HG02571 (cell line): ENCODE results near the gene ZNF678.
"Not testable (repeated sequence)": the region's sequence is repeated elsewhere in the genome, so short reads cannot be mapped to it uniquely, and the experiment has no call there.

Source experiments
- ATAC-seq: cut with Tn5 transposase; IDR thresholded peaks from one replicate; pipeline ENCODE4 v1.9.1; 2021; ENCODE audit warnings: mild to moderate bottlenecking, moderate library complexity; ENCODE audit not compliant: unreplicated experiment

Gene ZNF678

DNA sequence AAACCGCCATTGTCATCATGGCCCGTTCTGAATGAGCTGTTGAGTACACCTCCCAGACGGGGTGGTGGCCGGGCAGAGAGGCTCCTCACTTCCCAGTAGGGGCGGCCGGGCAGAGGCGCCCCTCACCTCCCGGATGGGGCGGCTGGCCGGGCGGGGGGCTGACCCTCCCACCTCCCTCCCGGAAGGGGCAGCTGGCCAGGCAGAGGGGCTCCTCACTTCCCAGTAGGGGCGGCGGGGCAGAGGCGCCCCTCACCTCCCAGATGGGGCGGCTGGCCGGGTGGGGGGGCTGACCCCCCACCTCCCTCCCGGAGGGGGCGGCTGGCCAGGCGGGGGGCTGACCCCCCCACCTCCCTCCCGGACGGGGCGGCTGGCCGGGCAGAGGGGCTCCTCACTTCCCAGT lies 147.1 kb downstream of the ZNF678 start:
- not testable (repeated sequence) for ATAC-seq

DNA sequence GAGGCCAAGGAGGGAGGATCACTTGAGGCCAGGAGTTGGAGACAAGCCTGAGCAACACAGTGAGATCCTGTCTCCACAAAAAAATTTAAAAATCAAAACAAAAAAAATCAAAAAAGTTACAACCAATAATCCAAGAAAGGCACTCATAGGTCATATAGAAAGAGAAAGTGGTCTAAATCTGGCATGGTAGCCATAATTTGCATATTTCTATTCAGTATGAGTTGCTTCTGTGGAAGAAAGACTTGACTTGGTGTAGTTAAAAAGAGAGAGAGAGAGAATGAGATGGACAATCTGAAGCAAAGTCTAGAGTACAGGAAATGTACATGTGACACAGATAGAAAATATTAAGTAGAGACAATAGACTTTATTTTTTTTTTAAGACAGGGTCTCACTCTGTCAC lies 149.3 kb downstream of the ZNF678 start:
- no peak for ATAC-seq

DNA sequence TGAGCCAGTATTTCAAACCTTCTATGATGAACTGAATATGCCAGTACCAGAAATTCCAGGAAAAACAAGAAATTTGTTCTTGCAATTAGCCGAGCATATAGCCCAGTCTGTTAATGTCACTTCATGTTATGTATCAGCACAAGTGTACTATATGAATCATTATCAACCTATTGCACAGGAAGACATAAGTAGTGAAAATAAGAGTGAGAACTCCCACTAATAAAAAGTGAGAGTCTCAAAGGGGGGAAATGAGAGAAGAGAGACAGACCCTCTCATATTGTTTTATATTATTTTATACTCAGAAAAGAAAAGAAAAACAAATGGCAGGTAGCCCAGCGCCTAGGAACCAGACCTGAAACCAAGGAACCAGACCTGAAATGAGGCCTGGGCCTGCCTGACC lies 155.6 kb downstream of the ZNF678 start:
- no peak for ATAC-seq

DNA sequence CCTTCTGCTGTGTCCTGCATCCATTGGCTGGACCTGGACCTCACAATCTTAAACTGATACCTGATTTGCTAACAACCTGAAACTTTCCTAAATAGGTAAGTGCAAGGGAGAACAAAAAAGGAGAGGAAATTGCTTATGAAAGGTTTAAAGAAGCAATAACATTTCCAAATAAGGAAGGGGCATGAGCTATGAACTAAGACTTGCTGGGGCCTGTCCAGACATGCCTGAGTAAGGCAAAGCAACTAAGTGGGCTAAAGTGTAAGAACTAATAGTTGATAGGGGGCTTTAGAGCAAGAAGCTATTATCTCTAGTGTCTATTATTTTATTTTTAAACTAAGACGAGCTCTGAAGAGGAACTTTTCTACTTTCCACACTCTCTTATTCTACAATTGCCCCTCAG lies 160.1 kb downstream of the ZNF678 start:
- ATAC-seq: no peak

DNA sequence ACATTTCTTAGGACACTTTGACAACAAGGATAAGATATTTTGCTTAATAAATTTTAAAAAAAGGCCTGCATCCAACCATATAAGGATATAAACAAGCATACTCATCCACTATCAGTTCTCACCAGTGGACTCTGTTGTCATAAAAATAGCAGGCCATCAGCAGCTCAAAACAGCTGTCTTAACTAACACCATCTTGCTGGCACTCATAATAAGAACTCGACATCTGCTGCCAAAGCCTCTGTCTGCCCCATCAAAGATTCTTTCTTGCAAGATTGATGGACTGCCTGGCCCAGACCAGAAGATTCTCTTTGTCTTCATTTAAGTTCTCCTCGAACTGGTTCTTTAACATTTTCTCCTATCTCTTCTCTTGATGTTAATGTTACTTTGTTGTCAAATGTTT lies 161.7 kb downstream of the ZNF678 start:
- ATAC-seq: no peak

DNA sequence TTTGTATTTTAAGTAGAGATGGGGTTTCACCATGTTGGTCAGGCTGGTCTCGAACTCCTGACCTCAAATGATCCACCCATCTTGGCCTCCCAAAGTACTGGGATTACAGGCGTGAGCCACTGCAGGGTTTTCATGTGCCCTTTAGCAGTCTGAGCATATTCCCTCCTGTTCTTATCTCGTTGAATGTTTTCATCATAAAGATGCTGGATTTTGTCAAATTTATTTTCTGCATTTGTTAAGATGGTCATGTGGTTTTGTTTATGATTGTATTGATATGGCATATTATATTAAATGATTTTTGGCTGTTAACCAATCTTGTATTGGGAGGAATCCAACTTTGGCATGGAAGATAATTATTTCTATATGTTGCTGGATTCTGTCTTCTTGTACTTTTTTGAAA lies 163.0 kb downstream of the ZNF678 start:
- ATAC-seq: no peak
